Lower leg skin (tissue), 4 donors: ENCODE results near the gene MVB12B. TPM values are rescaled to one million over a fixed set of nuclear protein-coding genes. Genes with fewer than 3 reads are reported as not detected.

Source experiments
- DNase-seq, 2 donors: peaks; one replicate each; pipeline ENCODE4 v3.0.0-alpha.2; 2019; ENCODE audit warnings: low spot score in 2 of 2
- H3K4me3 ChIP-seq: fragments of 200-600 bp; sonication (generic); 2 replicates; pipeline ENCODE4 v1.5.1; 2017; ENCODE audit warnings: mild to moderate bottlenecking, low read depth; ENCODE audit not compliant: poor library complexity, severe bottlenecking
- CTCF ChIP-seq, 3 donors: fragments of 450-650 bp; IDR thresholded peaks; one replicate each; pipeline ENCODE4 v1.5.1; 2016; ENCODE audit warnings: antibody characterized with exemption in 3 of 3, mild to moderate bottlenecking in 3 of 3, moderate library complexity in 2 of 3
- POLR2A ChIP-seq, 2 donors: fragments of 450-650 bp; IDR thresholded peaks; one replicate each; pipeline ENCODE4 v1.6.1; 2016 to 2017; ENCODE audit warnings: antibody characterized with exemption in 2 of 2, mild to moderate bottlenecking in 1 of 2, moderate library complexity in 1 of 2
- WGBS, 2 donors: methylation state at CpG; one replicate each; pipeline ENCODE4 v1.1.5; 2018; 5-methylcytosine and 5-hydroxymethylcytosine counted together
- intact Hi-C: fragments of 100-400 bp; cut with DNase I; formaldehyde crosslinking; loops from one replicate; pipeline ENCODE4 v1.15.0; 2023; ENCODE audit warnings: low total_unique reads
- total RNA-seq, 4 donors: library from RNA; depleted of rRNA; stranded (reverse); fragments of >200 nt; gene quantifications; one replicate each; pipeline ENCODE4 v1.1.0, GENCODE V29; 2016

MVB12B gene
- total RNA-seq, 4 donors from 2014 or later: 8.6 to 12.5 (median 10.9) TPM

GRCh38 chr9:126495411-126496180 is 169.0 kb downstream of the MVB12B start:
- WGBS, 2 donors: 94 to 95% methylated on average over 7 of the region's 7 CpGs
- intact Hi-C loops: loop anchor here (10.0 kb wide), 1 partner anchor 101 kb away; no protein-coding TSS in a partner anchor
- no peak for TF ChIP-seq POLR2A (IDR thresholded peaks at IDR 0.05)
- TF ChIP-seq CTCF (IDR thresholded peaks at IDR 0.05): no peak
- no peak for DNase-seq
- no peak overlapping the region for H3K4me3 ChIP-seq

- WGBS, 2 donors: 87 to 96% methylated on average over 3 of the region's 3 CpGs
- no peak for DNase-seq
- no peak for TF ChIP-seq POLR2A (IDR thresholded peaks at IDR 0.05)
- no peak for TF ChIP-seq CTCF (IDR thresholded peaks at IDR 0.05)
- intact Hi-C loops: loop anchor here (10.0 kb wide), 1 partner anchor 101 kb away; no protein-coding TSS in a partner anchor
- no peak overlapping the region for H3K4me3 ChIP-seq
Measured at GRCh38 chr9:126496181-126496576, 169.6 kb downstream of the MVB12B start.

GRCh38 chr9:126496781-126497659 is 170.4 kb downstream of the MVB12B start:
- intact Hi-C loops: loop anchor here (10.0 kb wide), 1 partner anchor 102 kb away; no protein-coding TSS in a partner anchor
- WGBS, 2 donors: 90 to 91% methylated on average over 8 to 14 of the region's 15 CpGs
- DNase-seq: no peak
- TF ChIP-seq CTCF (IDR thresholded peaks at IDR 0.05) (no peak), POLR2A (IDR thresholded peaks at IDR 0.05) (no peak)
- H3K4me3 ChIP-seq: no peak overlapping the region

- TF ChIP-seq CTCF (IDR thresholded peaks at IDR 0.05): no peak
- no peak for TF ChIP-seq POLR2A (IDR thresholded peaks at IDR 0.05)
- WGBS, 2 donors: 75 to 85% methylated on average over 16 to 20 of the region's 21 CpGs
- intact Hi-C loops: loop anchor here (10.0 kb wide), 1 partner anchor 103 kb away; no protein-coding TSS in a partner anchor
- H3K4me3 ChIP-seq: no peak overlapping the region
- no peak for DNase-seq
Measured at GRCh38 chr9:126497660-126498275, 171.1 kb downstream of the MVB12B start.

GRCh38 chr9:126498331-126498730 is 171.7 kb downstream of the MVB12B start:
- 80 to 87% methylated on average over 8 of the region's 8 CpGs for WGBS, 2 donors
- no peak for DNase-seq
- intact Hi-C loops: loop anchor here (10.0 kb wide), 1 partner anchor 104 kb away; no protein-coding TSS in a partner anchor
- no peak overlapping the region for H3K4me3 ChIP-seq
- TF ChIP-seq CTCF (IDR thresholded peaks at IDR 0.05) (no peak), POLR2A (IDR thresholded peaks at IDR 0.05) (no peak)
